WTC11 (cell line): ENCODE measurements around the gene MOSPD2. TPM values are rescaled to one million over a fixed set of nuclear protein-coding genes. Genes with fewer than 3 reads are reported as not detected.

Experiments used
- ATAC-seq: fragments of 200-7000 bp; cut with Tn5 transposase; 2 replicates; pipeline ENCODE4 v1.10.0; 2021; ENCODE audit warnings: mild to moderate bottlenecking, moderate library complexity
- CTCF ChIA-PET: fragments of 300-600 bp; sonication (Branson Sonifier 250); formaldehyde crosslinking; loops from one replicate; lab custom pipeline; 2021; ENCODE audit warnings: antibody characterized with exemption; lab: Charles Lee
- POLR2A ChIA-PET: fragments of 350-600 bp; sonication (Branson Sonifier 250); formaldehyde crosslinking; loops from one replicate; lab custom pipeline; 2021; ENCODE audit warnings: antibody characterized with exemption; lab: Charles Lee
- DNase-seq: peaks from one replicate; pipeline ENCODE4 v3.0.0; 2021; ENCODE audit warnings: low spot score
- H3K27ac Mint-ChIP-seq: 2 replicates; pipeline ENCODE4 v1.8.0; 2021; ENCODE audit warnings: mixed read lengths
- H3K27me3 Mint-ChIP-seq: 2 replicates; pipeline ENCODE4 v1.8.0; 2021; ENCODE audit warnings: low read depth, mild to moderate bottlenecking, moderate library complexity, mixed read lengths
- H3K36me3 Mint-ChIP-seq: 2 replicates; pipeline ENCODE4 v1.8.0; 2021; ENCODE audit warnings: mixed read lengths
- H3K4me1 Mint-ChIP-seq: 2 replicates; pipeline ENCODE4 v1.8.0; 2022; ENCODE audit warnings: mixed read lengths
- H3K4me3 Mint-ChIP-seq: 2 replicates; pipeline ENCODE4 v1.8.0; 2021; ENCODE audit warnings: mild to moderate bottlenecking, moderate library complexity, mixed read lengths
- H3K9me3 Mint-ChIP-seq: 2 replicates; pipeline ENCODE4 v1.8.0; 2021; ENCODE audit warnings: mixed read lengths
- ATF2 ChIP-seq: sonication (generic); formaldehyde crosslinking; IDR thresholded peaks from 2 replicates; pipeline ENCODE4 v1.8.1; 2022; ENCODE audit warnings: low read depth, missing genetic modification reagents, borderline replicate concordance
- ATF3 ChIP-seq: sonication (generic); formaldehyde crosslinking; conservative IDR thresholded peaks from 2 replicates; pipeline ENCODE4 v1.8.1; 2022; ENCODE audit warnings: mild to moderate bottlenecking, missing genetic modification reagents
- CREB1 ChIP-seq: sonication (generic); formaldehyde crosslinking; IDR thresholded peaks from 2 replicates; pipeline ENCODE4 v1.8.0; 2023; ENCODE audit warnings: mild to moderate bottlenecking, missing genetic modification reagents
- ELF4 ChIP-seq: sonication (generic); formaldehyde crosslinking; IDR thresholded peaks from 2 replicates; pipeline ENCODE4 v1.8.1; 2022; ENCODE audit warnings: low read depth, mild to moderate bottlenecking, moderate library complexity, missing genetic modification reagents
- ESRRA ChIP-seq: sonication (generic); formaldehyde crosslinking; IDR thresholded peaks from 2 replicates; pipeline ENCODE4 v1.8.1; 2022; ENCODE audit warnings: mild to moderate bottlenecking, missing genetic modification reagents, borderline replicate concordance
- ETV6 ChIP-seq: sonication (generic); formaldehyde crosslinking; IDR thresholded peaks from 2 replicates; pipeline ENCODE4 v1.8.1; 2022; ENCODE audit warnings: mild to moderate bottlenecking, missing genetic modification reagents
- FOXP1 ChIP-seq: sonication (generic); formaldehyde crosslinking; IDR thresholded peaks from 2 replicates; pipeline ENCODE4 v1.8.0; 2022; ENCODE audit warnings: missing genetic modification reagents, mild to moderate bottlenecking, moderate library complexity, borderline replicate concordance
- JUN ChIP-seq: sonication (generic); formaldehyde crosslinking; IDR thresholded peaks from 2 replicates; pipeline ENCODE4 v1.8.0; 2023; ENCODE audit warnings: mild to moderate bottlenecking, missing genetic modification reagents
- MLX ChIP-seq: sonication (generic); formaldehyde crosslinking; IDR thresholded peaks from 2 replicates; pipeline ENCODE4 v1.8.1; 2023; ENCODE audit warnings: mild to moderate bottlenecking, missing genetic modification reagents, moderate library complexity
- MXD4 ChIP-seq: fragments of 250-450 bp; sonication (Bioruptor Pico); IDR thresholded peaks from 2 replicates; pipeline ENCODE4 v1.8.0; 2021; ENCODE audit warnings: mild to moderate bottlenecking, moderate library complexity, borderline replicate concordance
- MYBL2 ChIP-seq: sonication (generic); formaldehyde crosslinking; IDR thresholded peaks from 2 replicates; pipeline ENCODE4 v1.8.1; 2023; ENCODE audit warnings: mild to moderate bottlenecking, moderate library complexity, missing genetic modification reagents
- OVOL2 ChIP-seq: fragments of 250-450 bp; sonication (Bioruptor Pico); IDR thresholded peaks from 2 replicates; pipeline ENCODE4 v1.9.0; 2021; ENCODE audit warnings: mild to moderate bottlenecking, borderline replicate concordance
- PRDM15 ChIP-seq: sonication (generic); formaldehyde crosslinking; IDR thresholded peaks from 2 replicates; pipeline ENCODE4 v1.8.0; 2022; ENCODE audit warnings: missing genetic modification reagents
- RELA ChIP-seq: sonication (generic); formaldehyde crosslinking; IDR thresholded peaks from 2 replicates; pipeline ENCODE4 v1.8.1; 2022; ENCODE audit warnings: missing genetic modification reagents, mild to moderate bottlenecking, borderline replicate concordance
- SMAD4 ChIP-seq: sonication (generic); formaldehyde crosslinking; IDR thresholded peaks from 2 replicates; pipeline ENCODE4 v1.8.0; 2022; ENCODE audit warnings: mild to moderate bottlenecking, missing genetic modification reagents
- TCF7 ChIP-seq: sonication (generic); formaldehyde crosslinking; IDR thresholded peaks from 2 replicates; pipeline ENCODE4 v1.8.0; 2022; ENCODE audit warnings: mild to moderate bottlenecking, low read depth, missing genetic modification reagents, moderate library complexity
- TEAD1 ChIP-seq: sonication (generic); formaldehyde crosslinking; IDR thresholded peaks from 2 replicates; pipeline ENCODE4 v1.8.0; 2022; ENCODE audit warnings: mild to moderate bottlenecking, missing genetic modification reagents
- USF1 ChIP-seq: sonication (generic); formaldehyde crosslinking; IDR thresholded peaks from 2 replicates; pipeline ENCODE4 v1.8.0; 2022; ENCODE audit warnings: mild to moderate bottlenecking, missing genetic modification reagents
- ZBTB43 ChIP-seq: sonication (generic); formaldehyde crosslinking; IDR thresholded peaks from 2 replicates; pipeline ENCODE4 v1.8.1; 2023; ENCODE audit warnings: mild to moderate bottlenecking, missing genetic modification reagents
- ZNF138 ChIP-seq: sonication (generic); formaldehyde crosslinking; conservative IDR thresholded peaks from 2 replicates; pipeline ENCODE4 v1.8.1; 2022; ENCODE audit warnings: mild to moderate bottlenecking, moderate library complexity, missing genetic modification reagents
- ZNF416 ChIP-seq: fragments of 250-450 bp; sonication (Bioruptor Pico); IDR thresholded peaks from 2 replicates; pipeline ENCODE4 v1.9.0; 2021; ENCODE audit warnings: mild to moderate bottlenecking, inconsistent platforms
- ZNF671 ChIP-seq: fragments of 250-450 bp; sonication (Bioruptor Pico); IDR thresholded peaks from 2 replicates; pipeline ENCODE4 v1.8.0; 2021; ENCODE audit warnings: mild to moderate bottlenecking
- ZSCAN18 ChIP-seq: fragments of 250-450 bp; sonication (Bioruptor Pico); IDR thresholded peaks from 2 replicates; pipeline ENCODE4 v2.1.2; 2022; ENCODE audit warnings: mild to moderate bottlenecking, moderate library complexity
- total RNA-seq: library from RNA; stranded (reverse); gene quantifications from 3 replicates; pipeline ENCODE4 v1.2.3, GENCODE V29; 2021

MOSPD2 gene
- total RNA-seq, 1 experiment from 2014 or later, result 13.2 TPM

GRCh38 chrX:14825851-14826250 is 47.4 kb upstream of the MOSPD2 start (continued):
- TF ChIP-seq ZNF671 (CRISPR knock-in tag) (no peak), TCF7 (CRISPR knock-in tag) (no peak), ZBTB43 (CRISPR knock-in tag) (no peak), OVOL2 (CRISPR knock-in tag) (no peak), ETV6 (CRISPR knock-in tag) (no peak)

GRCh38 chrX:14826319-14826718 is 46.9 kb upstream of the MOSPD2 start:
- ATAC-seq, result no peak
- Mint-ChIP-seq H3K27me3 (no peaks in the 10 kb centered on the region), H3K4me1 (no peaks in the 10 kb centered on the region), H3K9me3 (peaks cover 17% of the 10 kb centered on the region), H3K27ac (no peak overlapping the region), H3K36me3 (peaks cover 17% of the 10 kb centered on the region), H3K4me3 (no peak overlapping the region)
- ChIA-PET CTCF (no interaction called here), POLR2A (no interaction called here)
- no peak for DNase-seq
- TF ChIP-seq MLX (CRISPR knock-in tag) (no peak), PRDM15 (CRISPR knock-in tag) (no peak), ATF3 (CRISPR knock-in tag) (no peak), ETV6 (CRISPR knock-in tag) (no peak), FOXP1 (CRISPR knock-in tag) (no peak), ZBTB43 (CRISPR knock-in tag) (no peak), ESRRA (CRISPR knock-in tag) (no peak), CREB1 (CRISPR knock-in tag) (no peak), USF1 (CRISPR knock-in tag) (no peak), MXD4 (no peak), SMAD4 (CRISPR knock-in tag) (no peak), ZNF138 (no peak), ZNF416 (CRISPR knock-in tag) (no peak), ELF4 (CRISPR knock-in tag) (no peak)

GRCh38 chrX:14829643-14830042 is 43.6 kb upstream of the MOSPD2 start:
- Mint-ChIP-seq H3K9me3 (peaks cover 17% of the 10 kb centered on the region), H3K4me1 (peaks cover 9% of the 10 kb centered on the region), H3K27me3 (no peaks in the 10 kb centered on the region), H3K36me3 (peaks cover 21% of the 10 kb centered on the region), H3K27ac (no peak overlapping the region), H3K4me3 (no peak overlapping the region)
- POLR2A ChIA-PET, result no interaction called here
- no peak for DNase-seq
- CTCF ChIA-PET, result no interaction called here
- ATAC-seq, result no peak
- TF ChIP-seq ATF3 (CRISPR knock-in tag) (no peak), MYBL2 (CRISPR knock-in tag) (no peak), TEAD1 (no peak), MXD4 (no peak), RELA (CRISPR knock-in tag) (no peak), SMAD4 (CRISPR knock-in tag) (no peak), JUN (CRISPR knock-in tag) (no peak), ATF2 (CRISPR knock-in tag) (no peak), ZSCAN18 (CRISPR knock-in tag) (no peak)
